ENCODE results near the gene FHIP1B.

The FHIP1B gene

GRCh38 chr11:6203327-6203726 lies 31.1 kb downstream of the FHIP1B start:
- TF ChIP-seq, protein P1, sequence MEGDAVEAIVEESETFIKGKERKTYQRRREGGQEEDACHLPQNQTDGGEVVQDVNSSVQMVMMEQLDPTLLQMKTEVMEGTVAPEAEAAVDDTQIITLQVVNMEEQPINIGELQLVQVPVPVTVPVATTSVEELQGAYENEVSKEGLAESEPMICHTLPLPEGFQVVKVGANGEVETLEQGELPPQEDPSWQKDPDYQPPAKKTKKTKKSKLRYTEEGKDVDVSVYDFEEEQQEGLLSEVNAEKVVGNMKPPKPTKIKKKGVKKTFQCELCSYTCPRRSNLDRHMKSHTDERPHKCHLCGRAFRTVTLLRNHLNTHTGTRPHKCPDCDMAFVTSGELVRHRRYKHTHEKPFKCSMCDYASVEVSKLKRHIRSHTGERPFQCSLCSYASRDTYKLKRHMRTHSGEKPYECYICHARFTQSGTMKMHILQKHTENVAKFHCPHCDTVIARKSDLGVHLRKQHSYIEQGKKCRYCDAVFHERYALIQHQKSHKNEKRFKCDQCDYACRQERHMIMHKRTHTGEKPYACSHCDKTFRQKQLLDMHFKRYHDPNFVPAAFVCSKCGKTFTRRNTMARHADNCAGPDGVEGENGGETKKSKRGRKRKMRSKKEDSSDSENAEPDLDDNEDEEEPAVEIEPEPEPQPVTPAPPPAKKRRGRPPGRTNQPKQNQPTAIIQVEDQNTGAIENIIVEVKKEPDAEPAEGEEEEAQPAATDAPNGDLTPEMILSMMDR (IDR thresholded peaks at IDR 0.05; ENCODE audit: low read depth, low read length): no peak
- H3K9me3 ChIP-seq: no peaks in the 10 kb centered on the region
- no peaks in the 10 kb centered on the region for H3K36me3 ChIP-seq
- no peaks in the 10 kb centered on the region for H3K27me3 ChIP-seq
- no peak for DNase-seq
- no peak overlapping the region for H3K4me3 ChIP-seq (ENCODE audit: low read depth, low read length)
- H3K4me1 ChIP-seq: no peaks in the 10 kb centered on the region

GRCh38 chr11:6202041-6202440 lies 32.4 kb downstream of the FHIP1B start:
- no peaks in the 10 kb centered on the region for H3K9me3 ChIP-seq
- H3K36me3 ChIP-seq: no peaks in the 10 kb centered on the region
- TF ChIP-seq, protein P1 (IDR thresholded peaks at IDR 0.05; ENCODE audit: low read depth, low read length): no peak
- H3K4me3 ChIP-seq (ENCODE audit: low read depth, low read length): no peak overlapping the region
- DNase-seq: no peak
- no peaks in the 10 kb centered on the region for H3K4me1 ChIP-seq
- no peaks in the 10 kb centered on the region for H3K27me3 ChIP-seq

GRCh38 chr11:6201481-6201880 lies 33.0 kb downstream of the FHIP1B start:
- H3K27me3 ChIP-seq: no peaks in the 10 kb centered on the region
- no peaks in the 10 kb centered on the region for H3K4me1 ChIP-seq
- TF ChIP-seq, protein P1 (IDR thresholded peaks at IDR 0.05; ENCODE audit: low read depth, low read length): no peak
- H3K9me3 ChIP-seq: no peaks in the 10 kb centered on the region
- H3K4me3 ChIP-seq (ENCODE audit: low read depth, low read length): no peak overlapping the region
- DNase-seq: no peak
- no peaks in the 10 kb centered on the region for H3K36me3 ChIP-seq

DNA sequence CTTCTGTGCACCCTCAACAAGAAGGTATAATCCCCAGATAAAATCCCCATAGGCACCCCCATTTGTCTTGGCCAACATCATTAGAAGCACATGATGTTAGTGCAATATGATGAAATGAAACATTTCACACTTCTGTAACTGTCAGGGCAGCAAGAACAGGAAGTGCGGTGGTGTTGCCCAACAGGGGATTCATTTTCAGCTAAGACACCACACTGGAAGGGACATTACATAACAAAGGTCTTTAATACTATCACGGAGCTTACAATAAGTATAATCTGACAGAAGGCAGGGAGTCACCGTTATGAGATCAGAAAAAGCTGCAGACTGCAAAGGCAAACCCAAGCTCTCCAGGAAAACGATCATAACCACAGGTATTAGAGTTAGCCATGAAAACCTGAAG lies 33.5 kb downstream of the FHIP1B start:
- Histone ChIP-seq H3K4me3 (ENCODE audit: low read depth, low read length) (no peak overlapping the region), H3K36me3 (no peaks in the 10 kb centered on the region), H3K4me1 (no peaks in the 10 kb centered on the region), H3K27me3 (no peaks in the 10 kb centered on the region), H3K9me3 (no peaks in the 10 kb centered on the region)
- TF ChIP-seq, protein P1 (IDR thresholded peaks at IDR 0.05; ENCODE audit: low read depth, low read length): no peak
- DNase-seq: no peak

DNA sequence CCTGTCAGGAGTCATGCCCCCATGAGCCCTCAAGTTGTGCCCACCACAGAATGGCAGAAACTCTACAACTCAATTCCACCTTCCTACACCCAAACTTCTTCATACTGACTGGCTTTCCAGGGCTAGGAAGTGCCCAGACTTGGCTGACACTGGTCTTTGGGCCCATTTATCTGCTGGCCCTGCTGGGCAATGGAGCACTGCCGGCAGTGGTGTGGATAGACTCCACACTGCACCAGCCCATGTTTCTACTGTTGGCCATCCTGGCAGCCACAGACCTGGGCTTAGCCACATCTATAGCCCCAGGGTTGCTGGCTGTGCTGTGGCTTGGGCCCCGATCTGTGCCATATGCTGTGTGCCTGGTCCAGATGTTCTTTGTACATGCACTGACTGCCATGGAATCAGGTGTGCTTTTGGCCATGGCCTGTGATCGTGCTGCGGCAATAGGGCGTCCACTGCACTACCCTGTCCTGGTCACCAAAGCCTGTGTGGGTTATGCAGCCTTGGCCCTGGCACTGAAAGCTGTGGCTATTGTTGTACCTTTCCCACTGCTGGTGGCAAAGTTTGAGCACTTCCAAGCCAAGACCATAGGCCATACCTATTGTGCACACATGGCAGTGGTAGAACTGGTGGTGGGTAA lies 35.1 kb downstream of the FHIP1B start, which contains the start of gene OR52W1:
TSS of gene OR52W1 (plus strand) at position 51 of the 637 bp plus-strand sequence. CDS start at position 51, 0 bp downstream.
- Histone ChIP-seq H3K27me3 (no peaks in the 10 kb centered on the region), H3K4me3 (ENCODE audit: low read depth, low read length) (no peak within 1 kb of the TSS), H3K4me1 (no peaks in the 10 kb centered on the region), H3K36me3 (no peaks in the 10 kb centered on the region), H3K9me3 (no peaks in the 10 kb centered on the region)
- no peak for DNase-seq
- TF ChIP-seq, protein P1 (IDR thresholded peaks at IDR 0.05; ENCODE audit: low read depth, low read length): no peak

GRCh38 chr11:6197466-6198200 lies 36.8 kb downstream of the FHIP1B start:
- Histone ChIP-seq H3K4me1 (no peaks in the 10 kb centered on the region), H3K36me3 (no peaks in the 10 kb centered on the region), H3K9me3 (no peaks in the 10 kb centered on the region), H3K4me3 (ENCODE audit: low read depth, low read length) (no peak overlapping the region), H3K27me3 (no peaks in the 10 kb centered on the region)
- TF ChIP-seq, protein P1 (IDR thresholded peaks at IDR 0.05; ENCODE audit: low read depth, low read length): no peak
- no peak for DNase-seq
